SK-N-MC (cell line): Measurements from ENCODE around the gene RFWD3.
A peak's percentile ranks its signal among the peaks of the same experiment; 100 is the strongest.

Experiments used
- DNase-seq: peaks from one replicate; pipeline ENCODE4 v3.0.0-alpha.2; 2011; ENCODE audit warnings: low read depth, low spot score
- H3K27ac ChIP-seq: fragments of 200-600 bp; sonication (generic); 2 replicates; pipeline ENCODE4 v1.5.1; 2016; ENCODE audit warnings: mixed run types
- H3K36me3 ChIP-seq: fragments of 200-600 bp; sonication (generic); 2 replicates; pipeline ENCODE4 v1.6.1; 2017; ENCODE audit warnings: antibody characterized with exemption, low read length, mixed read lengths; ENCODE audit not compliant: insufficient read depth
- H3K4me3 ChIP-seq: fragments of 200-600 bp; sonication (generic); 2 replicates; pipeline ENCODE4 v1.5.1; 2016
- H3K9ac ChIP-seq: fragments of 200-600 bp; sonication (generic); 2 replicates; pipeline ENCODE4 v1.8.0; 2017; ENCODE audit warnings: mixed run types, mixed read lengths; ENCODE audit not compliant: insufficient read length
- H3K9me3 ChIP-seq: fragments of 200-600 bp; sonication (generic); 2 replicates; pipeline ENCODE4 v1.6.1; 2017; ENCODE audit warnings: low read depth, mild to moderate bottlenecking, antibody characterized with exemption, low read length, moderate library complexity, mixed read lengths
- EZH2 ChIP-seq: fragments of 200-600 bp; sonication (generic); IDR thresholded peaks from one replicate; pipeline ENCODE4 v1.6.1; 2017; ENCODE audit warnings: antibody characterized with exemption
- FOXP2 ChIP-seq: optimal IDR thresholded peaks from 2 replicates; pipeline ENCODE3; 2011; ENCODE audit warnings: mild to moderate bottlenecking, moderate library complexity; ENCODE audit not compliant: insufficient read depth; ENCODE audit errors: extremely low read length, control extremely low read depth
- POLR2AphosphoS5 ChIP-seq: IDR thresholded peaks from 2 replicates; pipeline ENCODE4 v1.6.1; 2012; ENCODE audit warnings: mild to moderate bottlenecking, low read depth, low read length, borderline replicate concordance

RFWD3 gene

GRCh38 chr16:74585846-74586443, 80.7 kb downstream of the RFWD3 start:
- Histone ChIP-seq H3K27ac (no peak overlapping the region), H3K9ac (no peak overlapping the region)
- DNase-seq: no peak

GRCh38 chr16:74583926-74584666, 82.6 kb downstream of the RFWD3 start:
- no peak for TF ChIP-seq EZH2
- TF ChIP-seq FOXP2: no peak
- TF ChIP-seq POLR2AphosphoS5: no peak
- H3K36me3 ChIP-seq: peaks cover 15% of the 10 kb centered on the region
- peak overlapping the region; percentile 86 for H3K27ac ChIP-seq
- DNase-seq: no peak
- peak overlapping the region; percentile 25; the same call in 1 of the 2 replicates for H3K4me3 ChIP-seq
- peak overlapping the region; percentile 32 for H3K9ac ChIP-seq
- no peaks in the 10 kb centered on the region for H3K9me3 ChIP-seq

More at GRCh38 chr16:74585846-74586443, 80.7 kb downstream of the RFWD3 start:
- TF ChIP-seq POLR2AphosphoS5 (no peak), FOXP2 (no peak), EZH2 (no peak)
- H3K9me3 ChIP-seq: no peaks in the 10 kb centered on the region
- no peak overlapping the region for H3K4me3 ChIP-seq
- H3K36me3 ChIP-seq: peaks cover 15% of the 10 kb centered on the region

- no peak overlapping the region for H3K4me3 ChIP-seq
- peaks cover 9% of the 10 kb centered on the region for H3K36me3 ChIP-seq
- no peak for DNase-seq
- H3K9ac ChIP-seq: no peak overlapping the region
- H3K27ac ChIP-seq: peak overlapping the region; percentile 77
- no peaks in the 10 kb centered on the region for H3K9me3 ChIP-seq
- no peak for TF ChIP-seq FOXP2
- TF ChIP-seq EZH2: no peak
- no peak for TF ChIP-seq POLR2AphosphoS5
These were observed 83.7 kb downstream of the RFWD3 start for GRCh38 chr16:74582970-74583369.

GRCh38 chr16:74580833-74581232, 85.8 kb downstream of the RFWD3 start:
- Histone ChIP-seq H3K27ac (peak overlapping the region; percentile 63), H3K36me3 (no peaks in the 10 kb centered on the region), H3K4me3 (no peak overlapping the region), H3K9ac (no peak overlapping the region), H3K9me3 (no peaks in the 10 kb centered on the region)
- DNase-seq: no peak
- TF ChIP-seq FOXP2 (no peak), EZH2 (no peak), POLR2AphosphoS5 (no peak)

GRCh38 chr16:74578838-74579237, 87.8 kb downstream of the RFWD3 start:
- Histone ChIP-seq H3K36me3 (no peaks in the 10 kb centered on the region), H3K9me3 (no peaks in the 10 kb centered on the region), H3K27ac (peak overlapping the region; percentile 89), H3K9ac (peak overlapping the region; percentile 15), H3K4me3 (no peak overlapping the region)
- no peak for DNase-seq
- no peak for TF ChIP-seq EZH2
- no peak for TF ChIP-seq FOXP2
- no peak for TF ChIP-seq POLR2AphosphoS5

- Histone ChIP-seq H3K36me3 (no peaks in the 10 kb centered on the region), H3K9ac (peak overlapping the region; percentile 15), H3K27ac (peak overlapping the region; percentile 89), H3K4me3 (no peak overlapping the region; the same call in 1 of the 2 replicates), H3K9me3 (no peaks in the 10 kb centered on the region)
- DNase-seq: no peak
- TF ChIP-seq POLR2AphosphoS5: no peak
- no peak for TF ChIP-seq FOXP2
These were observed 88.2 kb downstream of the RFWD3 start for GRCh38 chr16:74578433-74578832.

- H3K9me3 ChIP-seq: no peaks in the 10 kb centered on the region
- H3K27ac ChIP-seq: peak overlapping the region; percentile 89
- TF ChIP-seq POLR2AphosphoS5 (no peak), FOXP2 (no peak)
- no peaks in the 10 kb centered on the region for H3K36me3 ChIP-seq
- no peak for DNase-seq
- H3K4me3 ChIP-seq: no peak overlapping the region
- H3K9ac ChIP-seq: no peak overlapping the region
These were observed 88.8 kb downstream of the RFWD3 start for GRCh38 chr16:74577882-74578366.

- no peak overlapping the region for H3K9ac ChIP-seq
- no peaks in the 10 kb centered on the region for H3K9me3 ChIP-seq
- H3K36me3 ChIP-seq: no peaks in the 10 kb centered on the region
- DNase-seq: no peak
- H3K27ac ChIP-seq: peak overlapping the region; percentile 89
- H3K4me3 ChIP-seq: peak overlapping the region; percentile 18
- TF ChIP-seq POLR2AphosphoS5: no peak
- no peak for TF ChIP-seq FOXP2
- TF ChIP-seq EZH2: no peak
These were observed 90.7 kb downstream of the RFWD3 start for GRCh38 chr16:74575807-74576643.

- Histone ChIP-seq H3K27ac (peak overlapping the region; percentile 89), H3K36me3 (no peaks in the 10 kb centered on the region), H3K4me3 (no peak overlapping the region), H3K9me3 (no peaks in the 10 kb centered on the region), H3K9ac (no peak overlapping the region)
- DNase-seq: no peak
- no peak for TF ChIP-seq FOXP2
- no peak for TF ChIP-seq EZH2
- no peak for TF ChIP-seq POLR2AphosphoS5
These were observed 91.4 kb downstream of the RFWD3 start for GRCh38 chr16:74575175-74575806.
